Spleen (tissue), 7 donors: Measurements from ENCODE around the gene UBE2G1.

Experiments
- POLR2A ChIP-seq, 3 donors: fragments of 450-650 bp; IDR thresholded peaks; one replicate each; pipeline ENCODE4 v1.5.1; 2017; ENCODE audit warnings: antibody characterized with exemption in 3 of 3, mild to moderate bottlenecking in 1 of 3
- TF ChIP-seq, protein P1 (sequence below), 11 experiments: fragments of 200-600 bp in 7 of 11; fragments of 450-650 bp in 4 of 11; sonication (generic) in 4 of 11; IDR thresholded peaks in 8 of 11; conservative IDR thresholded peaks in 3 of 11; 1 replicate in 7 of 11; 2 replicates in 4 of 11; pipeline versions ENCODE4 v1.4.0 to v1.8.0; 2016 to 2021; ENCODE audit warnings: antibody characterized with exemption in 11 of 11, inconsistent platforms in 4 of 11, mild to moderate bottlenecking in 1 of 11
- donor health status: DM: no; HTN: no; CAD: no; lungs with moderate emphysema.
- donor health status: DM: no; HTN: no; CAD: no.
- donor health status: DM: no; HTN: no; CAD: no.

DNA sequence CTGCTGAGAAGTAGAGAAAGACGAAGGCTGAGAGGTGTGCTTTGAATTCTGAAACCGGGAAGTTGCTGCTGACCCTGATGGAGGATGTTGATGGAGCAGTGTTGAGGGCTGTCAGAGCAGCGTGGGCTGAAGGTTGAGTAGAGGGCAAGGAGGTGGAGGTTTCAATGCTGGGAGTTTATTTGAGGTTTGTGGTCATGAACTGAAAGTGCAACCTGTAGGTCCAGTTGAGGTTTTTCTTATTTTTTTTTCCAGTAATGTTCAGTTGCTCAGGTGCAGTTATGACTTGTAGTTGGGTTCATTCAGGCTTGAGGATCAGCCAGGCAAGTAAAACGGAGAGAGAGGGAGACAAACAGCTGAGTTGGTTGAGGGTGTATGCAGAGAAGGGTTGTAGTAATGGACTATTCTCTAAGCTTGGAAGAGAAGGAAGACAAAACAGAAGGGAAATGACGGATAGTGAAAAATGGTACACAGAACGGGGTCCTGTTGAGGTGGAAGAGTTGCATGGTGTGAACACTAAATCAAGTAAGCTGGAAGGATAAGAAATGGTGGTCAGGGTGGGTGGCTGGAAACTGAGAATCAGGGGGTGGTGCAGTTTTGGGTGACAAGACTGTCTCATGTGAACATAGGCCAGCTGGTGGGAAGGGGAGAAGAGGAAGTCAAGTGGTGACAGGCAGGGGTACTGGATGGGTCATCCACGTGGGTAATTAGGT is 8.7 kb upstream of the UBE2G1 start:
- TF ChIP-seq, protein P1, sequence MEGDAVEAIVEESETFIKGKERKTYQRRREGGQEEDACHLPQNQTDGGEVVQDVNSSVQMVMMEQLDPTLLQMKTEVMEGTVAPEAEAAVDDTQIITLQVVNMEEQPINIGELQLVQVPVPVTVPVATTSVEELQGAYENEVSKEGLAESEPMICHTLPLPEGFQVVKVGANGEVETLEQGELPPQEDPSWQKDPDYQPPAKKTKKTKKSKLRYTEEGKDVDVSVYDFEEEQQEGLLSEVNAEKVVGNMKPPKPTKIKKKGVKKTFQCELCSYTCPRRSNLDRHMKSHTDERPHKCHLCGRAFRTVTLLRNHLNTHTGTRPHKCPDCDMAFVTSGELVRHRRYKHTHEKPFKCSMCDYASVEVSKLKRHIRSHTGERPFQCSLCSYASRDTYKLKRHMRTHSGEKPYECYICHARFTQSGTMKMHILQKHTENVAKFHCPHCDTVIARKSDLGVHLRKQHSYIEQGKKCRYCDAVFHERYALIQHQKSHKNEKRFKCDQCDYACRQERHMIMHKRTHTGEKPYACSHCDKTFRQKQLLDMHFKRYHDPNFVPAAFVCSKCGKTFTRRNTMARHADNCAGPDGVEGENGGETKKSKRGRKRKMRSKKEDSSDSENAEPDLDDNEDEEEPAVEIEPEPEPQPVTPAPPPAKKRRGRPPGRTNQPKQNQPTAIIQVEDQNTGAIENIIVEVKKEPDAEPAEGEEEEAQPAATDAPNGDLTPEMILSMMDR (IDR thresholded peaks at IDR 0.05 in 8 of 11, conservative IDR thresholded peaks at IDR 0.05 in 3 of 11): no peak
- no peak for TF ChIP-seq POLR2A (IDR thresholded peaks at IDR 0.05)
